Astrocyte of the hippocampus (primary cell): ENCODE measurements around the gene APOB.
"Not testable (repeated sequence)": the region's sequence is repeated elsewhere in the genome, so short reads cannot be mapped to it uniquely, and the experiment has no call there.

Source experiments
- DNase-seq: peaks from one replicate; pipeline ENCODE4 v3.0.0; 2011; ENCODE audit warnings: low read depth, low spot score

APOB gene

GRCh38 chr2:21032338-21033236 is 11.3 kb downstream of the APOB start:
- DNase-seq: no peak

- no peak for DNase-seq
Observed at GRCh38 chr2:21030983-21031968, 12.6 kb downstream of the APOB start.

GRCh38 chr2:21029519-21029918 is 14.4 kb downstream of the APOB start:
- DNase-seq: no peak

- DNase-seq: not testable (repeated sequence)
Observed at GRCh38 chr2:21028951-21029350, 14.9 kb downstream of the APOB start.

- no peak for DNase-seq
Observed at GRCh38 chr2:21028021-21028947, 15.6 kb downstream of the APOB start.

GRCh38 chr2:21026479-21027282 is 17.2 kb downstream of the APOB start:
- DNase-seq: no peak

GRCh38 chr2:21025690-21026478 is 18.0 kb downstream of the APOB start:
- no peak for DNase-seq

- no peak for DNase-seq
Observed at GRCh38 chr2:21024722-21025389, 19.0 kb downstream of the APOB start.

- no peak for DNase-seq
Observed at GRCh38 chr2:21024198-21024597, 19.7 kb downstream of the APOB start.

- no peak for DNase-seq
Observed at GRCh38 chr2:21023419-21024181, 20.3 kb downstream of the APOB start.

- no peak for DNase-seq
Observed at GRCh38 chr2:21022792-21023367, 21.0 kb downstream of the APOB start.

- no peak for DNase-seq
Observed at GRCh38 chr2:21021430-21021829, 22.4 kb downstream of the APOB start.

- DNase-seq: no peak
Observed at GRCh38 chr2:21020668-21021288, 23.1 kb downstream of the APOB start.

- no peak for DNase-seq
Observed at GRCh38 chr2:21020031-21020667, 23.7 kb downstream of the APOB start.

- no peak for DNase-seq
Observed at GRCh38 chr2:21019678-21020021, 24.2 kb downstream of the APOB start.

GRCh38 chr2:21019000-21019677 is 24.7 kb downstream of the APOB start:
- DNase-seq: no peak
